HS-5 (cell line): ENCODE results near the gene IRAG1.

Source experiments
- DNase-seq: peaks from one replicate; pipeline ENCODE4 v3.0.0-alpha.2; 2012; ENCODE audit warnings: low read depth

IRAG1 gene

DNA sequence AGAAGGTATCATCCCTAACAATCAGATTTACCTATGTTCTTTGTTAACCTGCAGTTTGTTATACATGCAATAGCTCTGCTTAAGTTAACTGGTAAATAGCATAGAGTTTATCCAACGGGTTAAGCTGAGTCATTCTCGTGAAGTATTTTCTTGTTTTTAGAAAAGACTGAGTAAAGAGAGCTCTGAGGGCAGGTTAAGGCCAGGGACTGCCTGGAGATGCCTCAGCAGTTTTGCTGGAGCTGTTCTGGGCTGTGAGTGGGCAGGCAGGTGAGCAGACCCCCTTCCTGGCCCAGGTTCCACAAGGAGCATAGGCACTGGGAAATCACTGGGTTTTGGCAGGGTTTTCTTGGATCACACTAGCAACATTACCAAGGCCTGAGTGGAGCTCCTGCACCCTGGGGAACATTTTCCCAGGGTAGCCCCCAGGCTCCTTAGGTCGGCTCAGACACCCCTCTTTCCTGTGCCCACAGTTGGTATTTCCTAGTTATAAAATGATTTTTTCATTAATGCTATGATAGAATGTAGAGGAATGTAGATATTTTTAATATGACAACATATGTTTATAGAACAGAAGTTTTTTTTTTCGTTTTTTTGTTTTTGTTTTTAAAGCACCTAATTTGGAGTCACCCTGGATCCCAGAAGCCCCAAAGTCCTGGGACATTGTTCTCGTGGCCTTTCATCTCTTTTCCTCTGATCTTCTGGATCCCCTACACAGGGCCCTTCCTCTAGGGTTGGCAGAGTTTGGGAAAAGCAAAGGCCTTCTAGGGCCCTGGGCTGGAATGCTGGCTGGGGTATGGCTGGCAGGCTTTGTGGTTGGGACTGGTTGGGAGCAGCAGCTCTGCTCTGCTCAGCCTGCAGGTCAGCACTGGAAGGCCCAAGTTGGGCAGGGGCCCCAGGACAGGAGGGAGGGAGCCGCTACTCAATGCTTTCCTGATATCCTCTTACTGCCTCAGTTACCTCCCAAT is 26.7 kb downstream of the IRAG1 start:
- no peak for DNase-seq

DNA sequence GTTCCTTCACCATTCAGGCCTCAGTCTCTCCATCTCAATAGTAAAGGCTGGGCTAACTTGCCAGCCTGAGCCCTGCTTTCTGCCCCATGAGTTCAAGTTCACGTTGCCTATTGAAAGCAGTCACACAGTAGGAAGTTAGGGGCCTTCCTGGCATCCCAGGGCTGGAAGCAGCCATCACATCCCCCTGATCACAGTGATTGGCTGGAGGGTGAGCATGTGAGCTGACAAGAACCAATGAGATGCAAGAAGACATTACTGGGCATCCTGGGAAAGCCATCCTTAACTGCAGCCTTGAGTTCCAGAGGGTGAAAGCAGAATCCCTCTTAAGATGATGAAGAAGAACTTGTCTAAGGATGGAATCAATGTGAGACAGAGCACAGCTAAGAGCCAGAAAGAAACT is 29.1 kb downstream of the IRAG1 start:
- no peak for DNase-seq

DNA sequence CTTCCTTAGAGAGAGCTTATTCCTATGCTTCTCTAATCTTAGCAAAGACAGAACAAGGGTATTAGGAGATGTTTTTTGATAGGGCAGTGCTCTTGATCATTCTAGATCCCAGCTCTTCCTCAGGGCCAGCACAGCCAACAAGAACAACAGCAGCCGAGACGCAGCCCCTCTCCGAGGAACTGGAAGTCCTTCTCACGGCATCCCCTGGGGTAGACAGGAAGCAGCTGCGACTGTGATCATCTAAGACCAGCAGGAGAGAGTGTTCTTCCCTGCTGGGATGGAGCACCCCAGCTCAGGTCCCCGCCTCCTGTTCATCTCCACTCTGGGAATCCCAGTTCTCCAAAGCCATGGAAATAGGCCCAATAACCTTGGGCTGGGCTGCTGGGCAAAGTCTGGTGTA is 29.6 kb downstream of the IRAG1 start:
- no peak for DNase-seq

DNA sequence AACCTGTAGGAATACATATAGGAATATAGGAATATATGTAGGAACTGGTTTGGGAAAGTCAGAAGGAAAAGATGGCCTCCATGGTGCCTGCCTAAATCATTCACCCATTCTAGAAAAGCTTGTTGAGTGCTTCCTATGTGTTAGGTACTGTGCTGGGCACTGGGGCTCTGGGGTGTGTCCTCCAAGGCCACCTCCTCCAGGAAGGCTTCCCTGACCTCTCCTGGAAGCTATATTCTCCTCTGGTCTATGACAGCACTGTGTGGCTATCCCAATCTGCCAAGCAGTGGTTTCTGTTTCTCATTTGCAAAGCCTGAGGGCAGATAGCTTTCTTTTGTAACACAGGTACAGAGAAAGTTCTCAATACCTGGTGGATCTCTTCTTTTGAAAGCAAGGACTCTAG is 30.2 kb downstream of the IRAG1 start:
- DNase-seq = no peak

DNA sequence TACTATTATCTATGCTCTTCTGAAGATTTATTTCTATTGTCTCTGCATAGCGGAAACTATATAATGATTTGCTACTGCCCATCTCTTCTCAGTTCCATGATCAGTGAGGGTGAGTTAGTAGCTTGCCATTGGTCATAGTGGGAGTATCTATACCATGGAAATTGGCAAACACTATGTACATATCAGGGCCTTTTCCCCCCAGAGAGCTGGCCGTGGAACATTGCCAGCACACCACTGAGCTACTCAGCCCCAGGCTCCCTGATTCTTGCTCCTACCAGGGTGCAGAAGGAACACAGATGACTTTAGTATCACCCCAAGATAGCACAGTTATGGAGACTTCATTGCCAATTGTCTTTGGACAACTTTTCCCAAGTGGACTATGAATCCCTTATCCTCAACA is 33.2 kb downstream of the IRAG1 start:
- no peak for DNase-seq

DNA sequence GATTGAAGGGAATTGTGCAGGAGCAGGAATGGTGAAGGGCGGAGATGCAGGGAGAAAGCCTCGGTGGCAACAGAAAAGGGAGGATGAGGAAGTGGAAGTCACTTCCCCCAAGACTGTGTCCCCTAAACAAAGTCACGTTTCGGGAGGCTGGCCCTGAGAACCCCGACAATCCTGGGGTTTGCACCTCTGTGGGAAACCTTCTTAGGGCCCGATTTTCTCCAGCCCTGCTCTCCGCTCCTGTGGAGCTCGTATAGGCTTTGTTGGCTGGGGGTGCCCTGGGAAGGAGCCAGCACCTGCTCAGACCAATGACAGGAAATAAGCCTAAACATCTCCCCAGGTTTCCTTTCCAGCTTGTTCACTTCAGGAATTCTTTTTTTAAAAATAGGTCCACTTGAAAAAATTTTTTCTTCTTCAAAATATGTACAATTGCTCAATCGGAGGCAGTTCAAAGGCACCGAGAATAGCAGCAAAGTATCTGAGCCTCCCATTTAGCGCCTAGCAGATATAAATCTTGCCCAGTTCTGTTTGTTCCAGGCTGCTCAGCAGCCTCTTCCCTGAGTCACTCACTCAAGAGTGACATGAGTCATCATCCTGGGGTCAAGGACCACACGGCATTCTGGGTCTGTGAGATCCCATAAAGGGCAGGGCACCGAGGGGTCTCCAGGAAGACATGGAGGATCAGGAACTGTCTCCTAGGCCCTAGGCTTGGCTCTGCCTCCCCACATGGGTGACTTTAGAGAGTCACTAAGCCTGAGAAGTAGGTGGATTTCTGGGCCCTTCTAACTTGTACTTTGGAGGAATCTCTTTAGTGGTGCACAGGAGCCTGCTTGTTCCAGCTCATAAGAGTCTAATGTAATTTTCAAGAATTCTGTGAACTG is 34.0 kb downstream of the IRAG1 start:
- peak; percentile 70 for DNase-seq

DNA sequence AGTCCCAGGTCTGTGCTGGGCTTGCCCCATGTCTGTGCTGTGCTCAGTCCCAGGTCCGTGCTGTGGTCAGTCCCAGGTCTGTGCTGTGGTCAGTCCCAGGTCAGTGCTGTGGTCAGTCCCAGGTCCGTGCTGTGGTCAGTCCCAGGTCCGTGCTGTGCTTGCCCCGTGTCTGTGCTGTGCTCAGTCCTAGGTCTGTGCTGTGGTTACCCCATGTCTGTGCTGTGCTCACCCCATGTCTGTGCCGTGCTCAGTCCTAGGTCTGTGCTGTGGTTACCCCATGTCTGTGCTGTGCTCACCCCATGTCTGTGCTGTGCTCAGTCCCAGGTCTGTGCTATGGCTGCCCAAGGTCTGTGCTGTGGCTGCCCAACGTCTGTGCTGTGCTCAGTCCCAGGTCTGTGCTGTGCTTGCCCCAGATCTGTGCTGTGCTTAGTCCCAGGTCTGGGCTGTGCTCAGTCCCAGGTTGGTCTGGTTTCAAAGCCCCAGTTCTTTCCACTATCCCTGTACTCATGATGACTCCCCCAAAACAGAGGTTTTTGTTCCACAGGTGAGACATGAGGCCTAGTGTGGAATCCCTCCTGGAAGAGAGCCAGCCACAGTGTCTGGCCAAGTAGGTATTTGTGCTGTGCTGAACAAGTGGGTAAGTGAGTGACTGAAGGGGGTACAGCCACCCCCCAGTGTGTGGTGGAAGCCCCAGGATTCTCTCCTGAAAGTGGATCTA is 34.8 kb downstream of the IRAG1 start:
- DNase-seq = no peak

DNA sequence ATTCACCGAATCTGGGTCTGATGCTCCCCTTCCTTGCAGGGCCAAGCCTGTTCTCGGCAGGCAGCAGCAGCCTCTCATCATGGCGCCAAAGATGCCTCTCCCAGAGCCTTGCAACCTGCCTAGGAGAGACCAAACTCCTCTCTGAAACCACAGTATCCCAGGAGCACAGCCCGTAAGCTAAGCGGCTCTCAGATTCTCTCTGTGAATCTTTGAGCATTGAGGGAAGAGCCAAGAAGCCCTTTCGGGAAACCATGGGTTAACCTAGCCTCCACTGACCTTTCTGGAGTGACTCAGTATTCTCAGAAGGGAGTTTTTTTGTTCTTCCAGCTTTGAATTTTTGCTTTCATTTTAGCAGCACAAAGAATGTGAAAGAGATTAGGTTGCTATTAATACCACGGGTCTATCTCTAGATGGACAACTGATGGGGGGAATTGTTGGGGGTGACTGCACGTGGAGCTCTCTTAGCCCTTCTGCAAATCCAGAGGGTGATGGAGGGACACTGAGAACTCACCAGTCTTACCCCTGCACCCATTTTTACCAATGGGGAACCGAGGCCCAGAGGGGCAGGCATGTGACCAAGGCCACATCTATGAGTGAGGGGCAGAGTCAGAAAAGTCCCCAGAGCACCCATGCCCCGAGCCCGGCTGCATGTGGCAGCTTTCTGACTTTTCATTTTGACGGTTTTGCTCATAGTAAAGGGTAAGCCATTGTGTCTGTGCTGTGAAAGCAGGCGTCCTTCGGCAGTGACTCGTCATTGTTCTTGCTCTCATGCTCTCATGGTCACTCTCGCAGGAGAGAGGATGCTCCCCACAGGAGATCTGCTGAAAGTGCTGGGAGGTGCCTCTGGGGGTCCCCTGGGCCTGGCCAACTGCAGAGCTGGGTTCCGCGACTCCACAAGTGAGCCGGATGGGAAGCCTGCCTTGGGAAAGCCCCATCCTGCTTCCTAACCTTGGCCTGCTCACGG is 36.0 kb downstream of the IRAG1 start:
- no peak for DNase-seq

DNA sequence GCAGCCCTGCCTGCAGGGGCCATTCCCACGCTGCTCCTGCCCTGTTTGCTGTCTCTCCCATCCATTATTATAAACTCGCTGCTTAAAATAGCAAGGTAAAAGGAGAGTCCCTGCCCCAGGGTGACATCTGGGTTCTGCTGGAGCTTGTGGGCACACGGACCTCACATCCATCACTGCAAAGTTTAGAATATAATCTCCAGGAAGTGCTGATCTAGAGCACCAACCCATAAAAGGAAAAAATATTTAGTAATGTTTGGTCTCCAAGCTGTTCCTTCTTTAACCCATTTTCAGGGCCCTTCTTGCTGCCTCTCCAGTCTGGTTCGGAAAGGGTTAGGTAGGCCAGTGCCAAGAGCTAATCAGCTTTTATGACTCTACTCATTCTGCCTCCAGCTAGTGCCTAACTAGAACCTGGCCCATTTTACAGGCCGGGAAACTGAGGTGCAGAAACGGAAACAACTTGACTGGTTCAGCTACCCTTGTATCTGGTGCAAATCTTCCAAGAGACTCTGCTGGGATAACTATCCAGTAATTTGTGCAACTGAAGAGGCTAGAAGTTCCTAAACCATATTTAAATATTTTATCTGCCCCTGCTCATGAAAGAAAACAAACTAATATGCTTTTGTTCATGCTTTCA is 37.5 kb downstream of the IRAG1 start:
- no peak for DNase-seq

DNA sequence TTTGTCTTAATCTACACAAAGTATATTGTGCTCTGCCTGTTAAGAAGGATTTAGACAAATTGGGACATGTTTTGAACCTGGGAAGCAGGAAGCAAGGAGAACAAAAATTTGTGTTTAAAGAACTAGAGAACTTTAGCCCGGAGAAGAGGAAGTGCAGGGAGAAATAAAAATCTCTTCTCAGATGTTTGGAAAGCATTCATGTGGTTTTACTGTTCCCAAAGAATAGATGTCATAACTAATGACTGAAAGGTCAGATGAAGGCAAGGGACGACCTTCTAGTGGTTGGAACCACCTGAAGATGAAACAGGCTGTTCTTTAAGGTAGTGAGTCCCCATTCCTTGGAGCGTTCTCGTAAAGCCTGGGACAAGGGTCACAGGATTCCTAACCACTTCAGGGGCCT is 38.3 kb downstream of the IRAG1 start:
- DNase-seq = no peak

DNA sequence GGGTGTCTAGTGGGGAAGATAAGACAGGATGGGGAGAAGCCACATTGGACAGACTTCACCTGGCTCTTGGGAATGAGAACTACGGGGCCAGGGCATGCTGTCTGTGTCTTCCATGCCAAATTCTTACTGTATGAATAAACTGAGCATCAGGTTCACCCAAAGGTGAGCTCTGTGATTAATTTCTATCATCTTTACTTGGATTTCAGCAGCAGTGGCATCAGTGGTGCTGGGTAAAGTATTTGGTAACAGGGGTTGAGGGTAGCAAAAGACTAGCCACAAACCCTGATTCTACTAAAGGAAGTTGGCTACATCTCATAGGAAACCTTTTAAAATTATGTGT is 38.8 kb downstream of the IRAG1 start:
- DNase-seq = no peak

DNA sequence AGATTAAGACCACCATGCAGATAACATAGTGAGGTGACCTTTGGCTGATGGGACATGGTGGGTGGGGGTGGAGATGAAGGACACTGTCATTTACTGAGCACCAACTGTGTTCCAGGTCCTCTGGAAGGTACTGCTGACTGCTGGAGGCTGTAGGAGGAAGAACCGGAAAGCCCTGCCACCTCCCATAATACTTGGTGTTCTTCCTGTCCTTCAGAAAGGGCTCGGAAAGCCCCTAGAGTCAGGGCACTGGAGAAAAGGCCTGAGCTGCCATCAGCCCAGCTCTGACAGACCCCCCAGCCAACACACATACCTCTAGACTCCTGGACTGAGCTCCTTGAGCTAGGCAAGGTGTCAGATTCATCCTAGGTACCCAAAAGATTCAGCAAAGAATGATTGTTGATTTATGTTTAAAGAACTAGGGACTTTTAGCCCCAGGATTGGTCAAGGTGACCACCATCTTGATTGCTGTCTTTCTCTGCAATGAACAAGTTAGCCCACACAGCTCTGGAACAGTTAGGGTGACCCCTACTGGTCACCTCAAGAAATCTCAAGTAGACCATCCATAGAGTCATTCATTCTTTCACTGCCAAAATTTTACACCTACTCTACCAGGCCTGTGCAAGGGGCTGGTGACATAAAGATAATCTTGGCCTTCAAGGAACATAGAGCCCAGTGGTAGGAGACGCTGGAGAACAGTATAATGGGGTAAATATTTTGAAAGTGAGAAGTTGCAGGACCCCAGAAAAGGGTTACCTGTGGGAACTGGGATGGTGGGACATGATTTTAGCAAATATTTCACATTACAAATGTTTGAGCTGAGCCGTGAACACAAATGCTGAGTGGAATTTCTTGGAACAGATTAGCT is 39.4 kb downstream of the IRAG1 start:
- DNase-seq = no peak

DNA sequence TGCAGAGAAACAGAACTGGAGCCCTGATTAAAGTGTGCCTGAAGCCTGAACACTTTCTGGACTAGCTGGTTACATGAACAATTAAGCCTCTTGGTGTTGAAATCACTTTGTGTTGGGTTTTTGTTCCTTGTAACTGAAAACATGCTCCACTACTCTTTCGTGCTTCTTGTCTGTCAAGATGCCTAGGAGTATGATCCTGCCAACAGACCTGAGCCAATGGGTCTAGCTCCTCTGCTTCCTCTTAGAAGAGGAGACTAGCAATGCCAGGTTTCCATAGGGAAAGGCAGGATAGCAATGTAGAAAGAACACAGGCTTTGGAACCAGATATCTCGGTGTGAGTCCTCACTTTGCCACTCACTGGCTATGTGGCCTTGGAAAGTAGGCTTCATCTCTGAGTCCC is 40.3 kb downstream of the IRAG1 start:
- no peak for DNase-seq

DNA sequence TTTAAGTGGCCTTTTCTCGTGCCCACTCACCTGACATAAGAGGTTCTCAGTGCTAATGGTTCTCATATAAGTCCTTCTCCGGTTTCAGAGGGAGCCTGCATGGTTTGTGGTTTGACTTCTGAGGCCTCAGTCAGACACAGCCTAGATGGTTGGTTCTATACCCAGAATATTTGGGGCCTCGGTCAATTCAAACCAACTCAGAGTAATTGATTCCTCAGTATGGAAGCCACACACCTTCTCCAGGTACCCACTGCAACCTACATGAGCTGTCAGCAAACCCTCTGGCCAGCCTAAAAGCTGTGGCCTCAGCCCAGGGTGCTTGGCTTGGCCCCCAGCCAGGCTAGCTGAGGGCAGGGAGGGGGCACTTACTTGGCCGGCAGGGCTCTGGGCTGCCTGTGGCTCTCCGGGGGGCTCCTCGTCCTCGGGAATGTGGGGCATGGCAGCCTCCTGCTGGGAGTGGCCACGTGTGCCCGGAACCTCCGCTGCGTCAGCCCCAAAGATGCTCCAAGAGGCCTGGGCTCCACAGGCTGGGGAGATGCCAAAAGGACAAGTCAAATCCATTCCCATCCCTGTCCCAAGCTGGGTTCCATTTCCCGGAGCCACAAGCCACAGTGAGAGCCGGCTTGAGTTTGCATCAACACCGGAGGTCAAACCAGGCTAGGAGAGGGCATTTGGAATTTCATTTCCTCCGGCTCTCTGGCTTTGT is 41.7 kb downstream of the IRAG1 start:
- DNase-seq = no peak

DNA sequence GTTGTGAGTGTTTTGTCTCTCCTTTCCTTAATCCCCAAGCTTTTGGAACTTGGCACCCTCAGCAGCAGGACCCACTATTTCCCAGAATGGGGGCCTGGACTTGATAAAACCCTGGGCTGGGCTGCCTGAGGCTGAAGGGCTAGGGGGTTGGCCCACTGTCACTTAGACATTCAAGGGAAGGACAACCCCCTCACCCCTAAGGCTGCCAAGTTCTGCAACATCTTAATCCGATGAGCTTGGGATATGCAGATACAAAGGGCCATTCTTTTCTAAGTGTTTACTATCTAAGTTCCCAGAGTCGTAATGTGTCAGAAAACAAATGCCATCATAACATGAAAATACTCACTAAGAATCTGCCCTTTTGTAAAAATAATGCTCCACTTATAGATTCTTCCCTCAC is 42.9 kb downstream of the IRAG1 start:
- no peak for DNase-seq

DNA sequence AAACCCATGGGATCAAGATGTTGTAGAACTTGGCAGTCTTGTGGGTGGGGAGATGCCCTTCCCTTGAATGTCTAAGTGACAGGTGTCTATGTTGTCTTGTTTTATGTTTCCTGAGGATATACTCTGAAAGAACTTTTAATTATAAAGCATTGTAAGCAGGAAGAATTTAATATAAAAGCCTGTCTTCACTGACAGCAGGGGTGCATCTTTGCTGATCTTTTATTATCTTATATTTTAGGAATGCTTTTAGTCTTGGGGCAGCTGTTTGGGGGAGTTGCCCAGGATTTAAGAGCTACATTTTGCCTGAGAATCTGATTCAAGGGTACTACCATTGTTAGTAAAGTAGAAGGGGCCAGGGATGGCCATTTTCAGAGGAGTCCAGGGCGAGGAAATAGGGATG is 43.4 kb downstream of the IRAG1 start:
- DNase-seq = no peak

DNA sequence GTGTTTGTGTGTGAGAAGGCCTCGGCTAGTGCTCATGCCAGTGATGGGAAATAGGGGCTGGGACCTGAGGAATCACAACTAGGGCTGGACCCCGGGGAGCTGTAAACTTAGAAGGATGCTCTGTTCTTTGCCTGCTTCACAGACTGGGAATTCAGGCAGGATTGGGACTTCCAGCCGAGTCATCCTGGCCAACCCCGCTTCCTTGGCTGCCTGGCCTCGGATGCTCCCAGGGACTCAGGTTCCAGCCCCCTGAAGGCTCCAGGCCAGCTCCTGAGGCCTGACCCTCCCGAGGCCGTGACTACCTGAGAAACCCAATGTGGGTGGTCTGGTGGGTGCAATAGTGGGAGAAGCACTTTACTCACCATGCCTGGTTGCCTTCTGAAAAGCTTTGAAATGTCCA is 44.7 kb downstream of the IRAG1 start:
- no peak for DNase-seq

DNA sequence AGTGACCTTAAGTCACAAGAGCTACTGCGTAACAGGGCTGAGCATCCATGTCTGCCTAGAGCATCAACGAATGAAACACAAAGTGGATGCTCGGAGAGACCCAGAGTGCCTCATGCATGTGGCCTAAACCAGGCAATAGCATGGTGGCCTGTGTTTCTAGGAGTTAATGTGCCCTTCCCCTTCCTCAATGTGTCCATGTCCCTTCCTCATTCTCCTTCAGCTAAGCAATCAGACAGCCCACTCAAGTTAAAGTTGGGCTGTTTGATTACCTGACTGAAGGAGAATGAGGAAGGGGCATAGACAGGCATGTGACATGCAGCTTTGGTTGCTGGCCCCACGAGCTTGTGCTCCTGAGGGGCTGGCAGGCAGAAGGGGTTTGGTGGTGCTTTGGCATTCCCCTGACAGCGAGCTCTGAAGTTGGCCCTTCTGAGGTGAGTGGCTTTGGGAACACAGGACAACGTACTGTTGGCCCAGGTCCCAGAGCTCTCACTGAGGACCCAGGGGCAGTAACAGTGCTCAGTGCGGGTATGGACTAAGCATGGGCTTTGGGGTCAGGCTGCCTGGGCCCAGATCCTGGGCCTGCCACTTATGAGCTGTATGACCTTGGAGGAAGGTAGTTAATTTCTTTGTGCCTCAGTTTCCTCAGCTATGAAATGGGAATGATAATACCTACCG is 46.7 kb downstream of the IRAG1 start:
- no peak for DNase-seq

DNA sequence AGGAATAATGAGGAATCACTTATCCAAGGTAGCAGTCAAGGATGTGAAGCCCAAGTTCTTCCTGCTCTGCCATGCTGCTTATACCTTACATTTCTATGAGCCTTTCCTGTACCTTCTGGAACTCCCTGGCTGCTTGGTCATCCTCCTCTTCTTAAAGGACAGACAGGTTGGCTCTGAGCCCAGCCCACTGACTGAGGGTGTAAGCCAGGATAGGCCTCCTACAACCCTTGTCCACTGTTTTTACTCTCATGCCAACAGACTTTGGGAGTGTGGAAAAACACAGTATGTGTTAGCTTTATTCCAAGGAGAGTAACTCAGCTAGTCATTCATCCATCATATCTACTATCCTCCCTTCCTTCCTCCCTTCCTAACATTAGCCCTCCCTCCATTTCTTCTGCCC is 47.5 kb downstream of the IRAG1 start:
- no peak for DNase-seq
